ENCODE measurements around the gene PPP1R36. TPM values are rescaled to one million over a fixed set of nuclear protein-coding genes. Genes with fewer than 3 reads are reported as not detected.
"Not testable (repeated sequence)": the region's sequence is repeated elsewhere in the genome, so short reads cannot be mapped to it uniquely, and the experiment has no call there.

Gene PPP1R36
- total RNA-seq, 2 experiments from 2014 or later = 0.29 TPM; not detected in 1

GRCh38 chr14:64614166-64614565 lies 64.4 kb downstream of the PPP1R36 start:
- no peak overlapping the region for H3K4me3 Mint-ChIP-seq
- H3K4me1 Mint-ChIP-seq (ENCODE audit: low read depth) = peaks cover 5% of the 10 kb centered on the region
- H3K36me3 Mint-ChIP-seq (ENCODE audit: low read depth) = no peaks in the 10 kb centered on the region
- H3K9me3 Mint-ChIP-seq = no peaks in the 10 kb centered on the region
- no peak for TF ChIP-seq CTCF (IDR thresholded peaks at IDR 0.05)
- CTCF ChIA-PET = interaction anchor here (1.0 to 2.3 kb wide), 2 partner anchors 15 to 22 kb away, joined by 3 to 12 read pairs; no protein-coding TSS in a partner anchor
- POLR2A ChIA-PET = interaction anchor here (1.0 kb wide), 1 partner anchor 11 kb away, joined by 3 read pairs; no protein-coding TSS in a partner anchor
- H3K27ac Mint-ChIP-seq = no peak overlapping the region
- H3K27me3 Mint-ChIP-seq = no peaks in the 10 kb centered on the region
- ATAC-seq = no peak
- DNase-seq = no peak
- intact Hi-C loops (cut with micrococcal nuclease) = no loop called here

- H3K27ac Mint-ChIP-seq = no peak overlapping the region
- CTCF ChIA-PET = interaction anchor here (1.0 to 2.3 kb wide), 3 partner anchors 13 to 22 kb away, joined by 3 to 12 read pairs (median 3); no protein-coding TSS in a partner anchor
- POLR2A ChIA-PET = no interaction called here
- DNase-seq (no peak), ATAC-seq (no peak)
- H3K36me3 Mint-ChIP-seq (ENCODE audit: low read depth) = no peaks in the 10 kb centered on the region
- H3K4me3 Mint-ChIP-seq = no peak overlapping the region
- intact Hi-C loops (cut with micrococcal nuclease) = no loop called here
- no peaks in the 10 kb centered on the region for H3K27me3 Mint-ChIP-seq
- no peaks in the 10 kb centered on the region for H3K9me3 Mint-ChIP-seq
- TF ChIP-seq CTCF (IDR thresholded peaks at IDR 0.05) = no peak
- H3K4me1 Mint-ChIP-seq (ENCODE audit: low read depth) = peaks cover 4% of the 10 kb centered on the region
Observed at GRCh38 chr14:64614805-64615391, 65.1 kb downstream of the PPP1R36 start.

GRCh38 chr14:64617872-64618408 lies 68.2 kb downstream of the PPP1R36 start:
- DNase-seq; ATAC-seq; H3K36me3 Mint-ChIP-seq (ENCODE audit: low read depth); H3K9me3 Mint-ChIP-seq; H3K4me1 Mint-ChIP-seq (ENCODE audit: low read depth); POLR2A ChIA-PET; H3K4me3 Mint-ChIP-seq; H3K27ac Mint-ChIP-seq; intact Hi-C loops (cut with micrococcal nuclease); H3K27me3 Mint-ChIP-seq: not testable (repeated sequence)
- CTCF ChIA-PET = interaction anchor here (1.1 kb wide), 1 partner anchor 18 kb away, joined by 3 read pairs; no protein-coding TSS in a partner anchor

GRCh38 chr14:64620910-64621309 lies 71.1 kb downstream of the PPP1R36 start:
- H3K27me3 Mint-ChIP-seq = no peaks in the 10 kb centered on the region
- DNase-seq = no peak
- ChIA-PET CTCF (interaction anchor here (1.2 to 1.6 kb wide), 3 partner anchors 16 to 191 kb away, joined by 3 to 9 read pairs (median 3); no protein-coding TSS in a partner anchor), POLR2A (interaction anchor here (1.4 kb wide), 1 partner anchor 9 kb away, joined by 5 read pairs; no protein-coding TSS in a partner anchor)
- H3K36me3 Mint-ChIP-seq (ENCODE audit: low read depth) = no peaks in the 10 kb centered on the region
- no peak for TF ChIP-seq CTCF (IDR thresholded peaks at IDR 0.05)
- no peak overlapping the region for H3K27ac Mint-ChIP-seq
- H3K4me1 Mint-ChIP-seq (ENCODE audit: low read depth) = no peaks in the 10 kb centered on the region
- H3K9me3 Mint-ChIP-seq = no peaks in the 10 kb centered on the region
- no peak overlapping the region for H3K4me3 Mint-ChIP-seq
- no peak for ATAC-seq
- intact Hi-C loops (cut with micrococcal nuclease) = no loop called here

- CTCF ChIA-PET = interaction anchor here (1.6 to 3.2 kb wide), 2 partner anchors 12 to 13 kb away, joined by 4 to 34 read pairs; no protein-coding TSS in a partner anchor
- Mint-ChIP-seq H3K4me1 (ENCODE audit: low read depth) (no peaks in the 10 kb centered on the region), H3K27ac (no peak overlapping the region), H3K9me3 (no peaks in the 10 kb centered on the region), H3K27me3 (no peaks in the 10 kb centered on the region), H3K4me3 (no peak overlapping the region), H3K36me3 (ENCODE audit: low read depth) (no peaks in the 10 kb centered on the region)
- no peak for ATAC-seq
- intact Hi-C loops (cut with micrococcal nuclease) = no loop called here
- POLR2A ChIA-PET = no interaction called here
- no peak for DNase-seq
- TF ChIP-seq CTCF (IDR thresholded peaks at IDR 0.05) = no peak
Observed at GRCh38 chr14:64623554-64624165, 73.9 kb downstream of the PPP1R36 start.
